RWPE2 (cell line): ENCODE data around the gene NACAD.

Source experiments
- ATAC-seq: fragments of 200-7000 bp; cut with Tn5 transposase; 3 replicates; pipeline ENCODE4 v1.9.1; 2021; ENCODE audit warnings: low read depth
- DNase-seq: peaks from one replicate; pipeline ENCODE4 v3.0.0-alpha.2; 2020; ENCODE audit warnings: low spot score
- H3K27ac ChIP-seq: fragments of 450-650 bp; 2 replicates; pipeline ENCODE4 v1.5.1; 2017; ENCODE audit warnings: mild to moderate bottlenecking; ENCODE audit not compliant: poor library complexity, severe bottlenecking
- H3K27me3 ChIP-seq: fragments of 250-450 bp; sonication (Bioruptor Pico); 2 replicates; pipeline ENCODE4 v1.5.1; 2021; ENCODE audit warnings: mild to moderate bottlenecking, moderate library complexity; ENCODE audit not compliant: insufficient read depth, poor library complexity, severe bottlenecking
- H3K36me3 ChIP-seq: fragments of 250-450 bp; sonication (Bioruptor Pico); 2 replicates; pipeline ENCODE4 v1.5.1; 2020; ENCODE audit warnings: low read depth, mild to moderate bottlenecking, moderate library complexity
- H3K4me1 ChIP-seq: fragments of 250-450 bp; sonication (Bioruptor Pico); 2 replicates; pipeline ENCODE4 v1.5.1; 2021; ENCODE audit warnings: mild to moderate bottlenecking, moderate library complexity; ENCODE audit not compliant: insufficient read depth, poor library complexity, severe bottlenecking
- H3K4me3 ChIP-seq: fragments of 250-450 bp; sonication (Bioruptor Pico); 2 replicates; pipeline ENCODE4 v1.5.1; 2021; ENCODE audit warnings: mild to moderate bottlenecking, moderate library complexity; ENCODE audit not compliant: severe bottlenecking
- H3K9me3 ChIP-seq: fragments of 250-450 bp; sonication (Bioruptor Pico); 2 replicates; pipeline ENCODE4 v1.5.1; 2021; ENCODE audit warnings: mild to moderate bottlenecking, moderate library complexity; ENCODE audit not compliant: severe bottlenecking
- CTCF ChIP-seq: fragments of 450-650 bp; IDR thresholded peaks from one replicate; pipeline ENCODE4 v1.5.1; 2017; ENCODE audit warnings: mild to moderate bottlenecking, moderate library complexity; ENCODE audit not compliant: poor library complexity, severe bottlenecking

The NACAD gene

GRCh38 chr7:45078125-45078681 is 10.6 kb downstream of the NACAD start:
- peaks cover 15% of the 10 kb centered on the region for H3K36me3 ChIP-seq

DNA sequence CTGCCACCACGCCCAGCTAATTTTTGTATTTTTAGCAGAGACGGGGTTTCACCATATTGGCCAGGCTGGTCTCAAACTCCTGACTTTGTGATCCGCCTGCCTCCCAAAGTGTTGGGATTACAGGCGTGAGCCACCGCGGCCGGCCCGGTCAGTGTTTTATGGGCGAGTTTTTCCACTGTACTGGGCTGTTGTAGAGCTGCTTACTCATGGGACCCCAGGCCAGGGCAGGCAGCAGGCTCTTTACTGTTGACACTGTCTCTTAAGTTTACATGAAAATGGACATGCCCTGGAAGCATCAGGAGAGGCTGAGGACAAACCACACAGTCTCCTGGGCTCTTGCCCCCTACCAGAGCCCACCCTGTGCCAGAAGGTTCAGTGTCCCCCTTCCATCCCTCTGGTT is 11.2 kb downstream of the NACAD start:
- no peak for ATAC-seq
- no peak for TF ChIP-seq CTCF
- DNase-seq = no peak
- Histone ChIP-seq H3K4me3 (no peak overlapping the region), H3K27me3 (no peaks in the 10 kb centered on the region), H3K27ac (no peak overlapping the region), H3K36me3 (peaks cover 17% of the 10 kb centered on the region), H3K4me1 (peaks cover under 1% of the 10 kb centered on the region), H3K9me3 (no peaks in the 10 kb centered on the region)

More at GRCh38 chr7:45078125-45078681, 10.6 kb downstream of the NACAD start:
- no peak for DNase-seq
- Histone ChIP-seq H3K27me3 (no peaks in the 10 kb centered on the region), H3K4me3 (no peak overlapping the region), H3K27ac (no peak overlapping the region), H3K4me1 (peaks cover 5% of the 10 kb centered on the region), H3K9me3 (no peaks in the 10 kb centered on the region)
- no peak for TF ChIP-seq CTCF
- no peak for ATAC-seq

DNA sequence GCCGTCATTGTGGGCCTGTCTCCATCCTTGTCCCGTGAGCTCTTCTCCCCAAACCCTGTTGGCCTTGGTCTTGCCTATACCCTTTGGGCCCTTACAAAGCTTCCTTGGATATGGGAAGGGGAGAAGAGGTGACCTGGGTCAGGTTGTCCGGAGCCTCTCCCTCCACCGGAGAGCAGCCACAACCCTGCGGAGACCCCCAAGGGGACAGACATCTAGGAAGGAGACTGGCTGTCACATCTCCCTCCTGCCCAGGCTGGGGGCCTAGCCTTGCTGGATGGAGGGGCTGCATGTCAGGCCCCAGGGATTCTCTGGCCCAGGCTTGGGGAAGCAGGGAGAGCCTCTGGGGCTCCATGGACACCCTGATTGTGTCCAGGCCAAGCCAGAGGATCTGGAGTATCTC is 11.8 kb downstream of the NACAD start:
- H3K27ac ChIP-seq = no peak overlapping the region
- peaks cover 20% of the 10 kb centered on the region for H3K36me3 ChIP-seq
- DNase-seq (no peak), ATAC-seq (no peak)
- no peaks in the 10 kb centered on the region for H3K9me3 ChIP-seq
- no peaks in the 10 kb centered on the region for H3K4me1 ChIP-seq
- no peaks in the 10 kb centered on the region for H3K27me3 ChIP-seq
- TF ChIP-seq CTCF = no peak
- no peak overlapping the region for H3K4me3 ChIP-seq

- Histone ChIP-seq H3K4me1 (no peaks in the 10 kb centered on the region), H3K9me3 (no peaks in the 10 kb centered on the region), H3K27ac (no peak overlapping the region), H3K36me3 (peaks cover 22% of the 10 kb centered on the region), H3K4me3 (no peak overlapping the region), H3K27me3 (no peaks in the 10 kb centered on the region)
- ATAC-seq = no peak
- no peak for DNase-seq
- no peak for TF ChIP-seq CTCF
Observed at GRCh38 chr7:45075871-45076796, 12.6 kb downstream of the NACAD start.

DNA sequence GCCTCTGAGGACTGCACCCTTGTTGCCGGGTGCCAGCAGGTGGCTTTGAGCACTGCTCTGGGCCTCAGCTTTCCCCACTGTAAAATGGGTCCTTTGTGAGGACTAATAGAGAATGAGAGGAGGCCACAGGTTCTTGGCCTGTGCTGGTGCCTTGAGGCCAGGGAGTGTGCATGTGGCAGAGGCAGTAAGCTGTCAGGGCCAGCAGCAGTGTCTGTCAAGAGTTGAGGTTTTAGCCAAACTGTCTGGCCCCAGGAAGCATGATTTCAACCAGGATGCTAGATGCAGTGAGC is 13.5 kb downstream of the NACAD start:
- no peaks in the 10 kb centered on the region for H3K27me3 ChIP-seq

More for the DNA sequence above, 13.5 kb downstream of the NACAD start:
- Histone ChIP-seq H3K4me3 (no peak overlapping the region), H3K27ac (no peak overlapping the region), H3K36me3 (peaks cover 26% of the 10 kb centered on the region), H3K9me3 (no peaks in the 10 kb centered on the region), H3K4me1 (no peaks in the 10 kb centered on the region)
- TF ChIP-seq CTCF = no peak
- no peak for DNase-seq
- no peak for ATAC-seq
